Measurements from ENCODE around the gene SAP30BP. TPM values are rescaled to one million over a fixed set of nuclear protein-coding genes. Genes with fewer than 3 reads are reported as not detected.

The SAP30BP gene
- 32.4 and 36.3 TPM in 2 replicates for total RNA-seq

GRCh38 chr17:75666959-75667790 lies at the start of gene SAP30BP, which contains the start of gene RECQL5:
TSS of gene SAP30BP (plus strand) at chr17:75667338. CDS start at chr17:75667373, 35 bp downstream.
TSS of gene RECQL5 (minus strand) at chr17:75667154. CDS start at chr17:75666557, 597 bp downstream.

GRCh38 chr17:75632863-75633485 lies 34.2 kb upstream of the SAP30BP start, which contains the start of gene SMIM5:
TSS of gene SMIM5 (plus strand) at chr17:75633434. CDS start at chr17:75640202, 6,768 bp downstream.

DNA sequence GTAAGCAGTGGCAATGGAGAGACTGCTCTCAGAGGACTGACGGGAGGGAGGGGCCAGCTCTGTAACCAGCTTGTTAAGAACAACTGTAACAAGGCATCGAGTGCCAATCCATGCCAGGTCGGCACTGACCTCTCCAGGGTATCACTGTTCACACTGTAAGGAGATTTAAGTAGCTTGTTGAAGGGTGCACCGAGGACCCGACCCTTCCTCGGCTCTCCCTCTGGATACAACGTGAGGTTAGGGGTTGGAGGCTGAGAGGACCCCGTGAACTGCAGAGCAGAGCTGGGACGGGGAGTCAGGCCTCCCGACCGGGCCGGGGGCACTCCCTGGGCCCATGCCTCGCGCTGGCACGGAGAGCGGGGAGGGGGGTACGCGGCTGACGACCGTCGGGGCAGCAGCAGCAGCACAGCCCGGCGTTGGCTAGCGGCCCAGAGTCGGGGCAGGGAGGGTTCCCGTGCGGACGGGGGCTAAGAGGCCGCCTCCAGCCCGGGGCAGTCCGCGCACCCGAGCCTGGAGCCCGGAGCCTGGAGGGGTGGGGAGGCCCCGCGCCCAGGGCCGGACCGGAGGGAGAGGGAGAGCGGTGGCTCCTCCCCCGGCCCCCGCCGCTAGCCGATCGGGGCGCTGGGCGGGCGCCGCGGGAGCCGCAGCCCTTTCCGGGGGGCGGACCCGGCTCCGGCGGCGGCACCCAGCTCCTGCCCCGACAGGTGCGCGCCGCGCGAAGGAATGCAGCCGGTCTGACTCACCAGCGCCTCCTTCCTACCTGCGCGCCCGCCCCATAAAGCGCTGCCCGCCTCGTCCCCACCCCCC lies 53.7 kb downstream of the SAP30BP start, which contains the start of gene ITGB4:
Gene ITGB4, plus strand, starts transcription at position 804 of the 807 bp plus-strand sequence. CDS start 3,245 bp downstream, outside the sequence.

Other genes with a start within 250 kb of the SAP30BP start
- 32.3 and 51.9 TPM in 2 replicates for gene TMEM94, start 210.7 kb upstream of the SAP30BP start, total RNA-seq
- gene CASKIN2, start 151.8 kb upstream of the SAP30BP start, total RNA-seq = 6.9 and 7.1 TPM in 2 replicates
- gene TSEN54, start 150.8 kb upstream of the SAP30BP start, total RNA-seq = 17.3 and 19.4 TPM in 2 replicates
- not detected in 2 replicates for gene LLGL2, start 141.6 kb upstream of the SAP30BP start, total RNA-seq
- 0.37 and 0.83 TPM in 2 replicates for gene MYO15B, start 79.5 kb upstream of the SAP30BP start, total RNA-seq
- not detected in 2 replicates for gene SMIM5, start 33.9 kb upstream of the SAP30BP start, total RNA-seq
- 10.3 and 13.6 TPM in 2 replicates for gene RECQL5, start 184 bp upstream of the SAP30BP start, total RNA-seq
- gene ITGB4, start 54.1 kb downstream of the SAP30BP start, total RNA-seq = 0.25 and 0.59 TPM in 2 replicates
- gene GALK1, start 97.9 kb downstream of the SAP30BP start, total RNA-seq = 20.0 and 26.4 TPM in 2 replicates
- 22.0 and 26.1 TPM in 2 replicates for gene UNK, start 117.5 kb downstream of the SAP30BP start, total RNA-seq
- gene UNC13D, start 177.1 kb downstream of the SAP30BP start, total RNA-seq = 0.12 and 0.20 TPM in 2 replicates
- 35.1 and 43.8 TPM in 2 replicates for gene WBP2, start 188.0 kb downstream of the SAP30BP start, total RNA-seq
- gene TRIM47, start 211.2 kb downstream of the SAP30BP start, total RNA-seq = 31.0 and 35.9 TPM in 2 replicates
- 23.9 and 24.8 TPM in 2 replicates for gene TRIM65, start 229.6 kb downstream of the SAP30BP start, total RNA-seq
- 22.2 and 30.8 TPM in 2 replicates for gene MRPL38, start 237.5 kb downstream of the SAP30BP start, total RNA-seq

All from cardiac ventricle fibroblast (primary cell).